Choroid plexus epithelial cell (primary cell): ENCODE data around the gene ROR2.

Source experiments
- DNase-seq: peaks from one replicate; pipeline ENCODE4 v3.0.0-alpha.2; 2010; ENCODE audit warnings: low read depth
- H3K4me3 ChIP-seq: 2 replicates; pipeline ENCODE4 v1.5.1; 2011; ENCODE audit warnings: low read depth, mild to moderate bottlenecking, control low read depth, low read length, moderate library complexity
- TF ChIP-seq, protein P1 (sequence below): conservative IDR thresholded peaks from 2 replicates; pipeline ENCODE4 v1.5.1; 2011; ENCODE audit warnings: low read depth, mild to moderate bottlenecking, control low read depth, inconsistent platforms, low read length, moderate library complexity

The ROR2 gene

GRCh38 chr9:91663858-91664257, 286.2 kb downstream of the ROR2 start:
- TF ChIP-seq, protein P1, sequence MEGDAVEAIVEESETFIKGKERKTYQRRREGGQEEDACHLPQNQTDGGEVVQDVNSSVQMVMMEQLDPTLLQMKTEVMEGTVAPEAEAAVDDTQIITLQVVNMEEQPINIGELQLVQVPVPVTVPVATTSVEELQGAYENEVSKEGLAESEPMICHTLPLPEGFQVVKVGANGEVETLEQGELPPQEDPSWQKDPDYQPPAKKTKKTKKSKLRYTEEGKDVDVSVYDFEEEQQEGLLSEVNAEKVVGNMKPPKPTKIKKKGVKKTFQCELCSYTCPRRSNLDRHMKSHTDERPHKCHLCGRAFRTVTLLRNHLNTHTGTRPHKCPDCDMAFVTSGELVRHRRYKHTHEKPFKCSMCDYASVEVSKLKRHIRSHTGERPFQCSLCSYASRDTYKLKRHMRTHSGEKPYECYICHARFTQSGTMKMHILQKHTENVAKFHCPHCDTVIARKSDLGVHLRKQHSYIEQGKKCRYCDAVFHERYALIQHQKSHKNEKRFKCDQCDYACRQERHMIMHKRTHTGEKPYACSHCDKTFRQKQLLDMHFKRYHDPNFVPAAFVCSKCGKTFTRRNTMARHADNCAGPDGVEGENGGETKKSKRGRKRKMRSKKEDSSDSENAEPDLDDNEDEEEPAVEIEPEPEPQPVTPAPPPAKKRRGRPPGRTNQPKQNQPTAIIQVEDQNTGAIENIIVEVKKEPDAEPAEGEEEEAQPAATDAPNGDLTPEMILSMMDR, result no peak
- no peak overlapping the region for H3K4me3 ChIP-seq
- no peak for DNase-seq

GRCh38 chr9:91661451-91661850, 288.6 kb downstream of the ROR2 start:
- TF ChIP-seq, protein P1, result no peak
- H3K4me3 ChIP-seq, result no peak overlapping the region
- no peak for DNase-seq

DNA sequence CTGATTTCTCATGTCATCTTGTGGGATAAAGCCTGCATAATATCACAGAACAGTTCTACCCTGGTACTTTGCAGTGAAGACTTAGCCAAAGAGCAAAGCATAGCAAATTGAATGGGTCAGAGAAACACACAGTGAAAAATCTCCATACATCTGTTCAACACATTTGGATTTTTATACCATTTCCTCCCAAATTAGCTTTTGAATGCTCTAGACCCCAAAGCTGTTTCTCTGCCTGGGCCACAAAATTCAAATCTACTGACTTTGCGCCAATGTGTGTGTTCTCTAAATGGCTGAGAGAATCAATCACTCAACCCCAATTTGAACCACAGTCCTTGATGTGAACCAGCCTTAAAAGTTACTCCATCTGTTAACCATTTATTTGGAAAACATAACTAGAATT, 289.5 kb downstream of the ROR2 start:
- no peak overlapping the region for H3K4me3 ChIP-seq
- TF ChIP-seq, protein P1, result no peak
- no peak for DNase-seq

GRCh38 chr9:91659529-91660495, 290.2 kb downstream of the ROR2 start:
- no peak overlapping the region for H3K4me3 ChIP-seq
- peak; percentile 70 for DNase-seq
- TF ChIP-seq, protein P1, result peak; percentile 88

DNA sequence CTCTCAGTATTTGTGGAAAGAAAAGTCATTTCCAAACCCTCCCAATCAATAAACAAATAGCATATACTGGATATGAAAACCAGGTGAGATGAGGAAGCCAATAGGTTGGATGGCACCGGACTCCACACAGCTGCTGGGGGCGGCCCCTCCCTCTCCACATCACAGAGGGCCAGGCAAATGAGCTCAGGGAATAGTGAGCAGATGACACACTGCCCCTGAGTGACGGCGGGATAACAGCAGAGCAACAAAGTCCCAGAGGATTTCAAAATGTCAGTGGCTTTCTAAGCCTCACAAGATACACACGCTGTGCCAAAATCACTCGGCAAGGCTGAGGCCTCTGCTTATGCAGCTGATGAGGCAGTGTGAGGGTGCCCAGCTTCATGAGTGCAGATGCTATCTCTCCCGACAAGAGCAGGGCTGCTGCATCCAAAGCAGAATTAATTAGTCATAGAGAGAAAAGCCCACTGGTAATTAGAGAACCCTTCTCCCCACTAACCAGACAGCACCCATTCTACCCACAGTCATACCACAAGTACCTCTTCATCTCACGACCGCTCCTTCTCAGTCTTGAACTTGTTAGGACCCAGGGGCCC, 291.4 kb downstream of the ROR2 start:
- H3K4me3 ChIP-seq, result no peak overlapping the region
- no peak for DNase-seq
- TF ChIP-seq, protein P1, result no peak

GRCh38 chr9:91657501-91657900, 292.5 kb downstream of the ROR2 start:
- TF ChIP-seq, protein P1, result no peak
- no peak overlapping the region for H3K4me3 ChIP-seq
- no peak for DNase-seq

DNA sequence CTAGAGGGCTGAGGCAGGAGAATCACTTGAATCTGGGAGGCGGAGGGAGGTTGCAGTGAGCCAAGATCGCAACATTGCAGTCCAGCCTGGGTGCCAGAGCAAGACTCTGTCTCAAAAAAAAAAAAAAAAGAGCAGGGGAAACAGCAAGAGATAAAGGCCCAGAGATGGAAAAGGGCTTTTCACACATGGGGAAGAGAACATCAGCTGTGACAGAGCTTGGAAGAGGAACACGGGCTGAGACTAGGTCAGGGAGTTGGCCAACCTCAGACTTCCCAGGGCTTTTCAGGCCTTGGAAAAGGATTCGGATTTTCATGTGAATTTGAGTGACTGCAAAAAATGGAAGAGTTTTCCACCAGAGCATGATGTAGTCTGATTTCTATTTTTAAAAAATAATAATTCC, 294.4 kb downstream of the ROR2 start:
- TF ChIP-seq, protein P1, result no peak
- H3K4me3 ChIP-seq, result no peak overlapping the region
- no peak for DNase-seq
